Vagina (tissue), 2 donors: Measurements from ENCODE around the gene CELF6. TPM values are rescaled to one million over a fixed set of nuclear protein-coding genes. Genes with fewer than 3 reads are reported as not detected.

Experiments
- DNase-seq, 2 donors: peaks; one replicate each; pipeline ENCODE4 v3.0.0-alpha.2; 2017; ENCODE audit errors: extremely low spot score in 2 of 2
- H3K27ac ChIP-seq: fragments of 200-600 bp; sonication (generic); one replicate; pipeline ENCODE4 v1.5.1; 2019
- H3K27me3 ChIP-seq: fragments of 200-600 bp; sonication (generic); one replicate; pipeline ENCODE4 v1.5.1; 2019
- H3K36me3 ChIP-seq, 2 donors: fragments of 200-600 bp; sonication (generic); one replicate each; pipeline ENCODE4 v1.5.1; 2017 to 2019
- H3K4me1 ChIP-seq: fragments of 200-600 bp; sonication (generic); one replicate; pipeline ENCODE4 v1.5.1; 2019
- H3K4me3 ChIP-seq, 2 donors: fragments of 200-600 bp; sonication (generic); 1 replicate in 1 of 2; 2 replicates in 1 of 2; pipeline ENCODE4 v1.5.1; 2016 to 2019
- H3K9me3 ChIP-seq: fragments of 200-600 bp; sonication (generic); one replicate; pipeline ENCODE4 v1.5.1; 2019
- CTCF ChIP-seq, 3 experiments: fragments of 450-650 bp in 2 of 3; fragments of 200-600 bp in 1 of 3; sonication (generic) in 1 of 3; IDR thresholded peaks; one replicate each; pipeline ENCODE4 v1.5.1; 2017 to 2019; ENCODE audit warnings: antibody characterized with exemption in 3 of 3, mild to moderate bottlenecking in 2 of 3, moderate library complexity in 2 of 3
- POLR2A ChIP-seq, 2 donors: fragments of 450-650 bp; IDR thresholded peaks; one replicate each; pipeline ENCODE4 v1.6.1; 2017; ENCODE audit warnings: antibody characterized with exemption in 2 of 2, mild to moderate bottlenecking in 2 of 2, moderate library complexity in 2 of 2
- POLR2AphosphoS5 ChIP-seq, 2 donors: sonication (generic); formaldehyde crosslinking; IDR thresholded peaks; one replicate each; pipeline ENCODE4 v1.9.0; 2017; ENCODE audit warnings: antibody characterized with exemption in 2 of 2, mild to moderate bottlenecking in 2 of 2, low read depth in 1 of 2; ENCODE audit not compliant: insufficient read depth in 1 of 2
- intact Hi-C: fragments of 100-400 bp; cut with DNase I; formaldehyde crosslinking; loops from one replicate; pipeline ENCODE4 v1.15.1; 2023
- total RNA-seq: library from RNA; depleted of rRNA; stranded (reverse); fragments of >200 nt; gene quantifications from one replicate; pipeline ENCODE4 v1.2.3, GENCODE V29; 2016

The CELF6 gene
- total RNA-seq, 1 donor from 2014 or later = 7.1 TPM

GRCh38 chr15:72248514-72248913 lies 71.4 kb downstream of the CELF6 start:
- H3K4me1 ChIP-seq = no peaks in the 10 kb centered on the region
- intact Hi-C loops = no loop called here
- H3K36me3 ChIP-seq = peaks cover 0 to 75% of the 10 kb centered on the region in 2 donors
- TF ChIP-seq CTCF (IDR thresholded peaks at IDR 0.05) (no peak), POLR2A (IDR thresholded peaks at IDR 0.05) (no peak)
- H3K27ac ChIP-seq = no peak overlapping the region
- DNase-seq = no peak
- H3K9me3 ChIP-seq = no peaks in the 10 kb centered on the region
- no peak overlapping the region for H3K4me3 ChIP-seq
- no peaks in the 10 kb centered on the region for H3K27me3 ChIP-seq

- H3K36me3 ChIP-seq = peaks cover 0 to 47% of the 10 kb centered on the region in 2 donors
- H3K27me3 ChIP-seq = no peaks in the 10 kb centered on the region
- no peak for TF ChIP-seq POLR2A (IDR thresholded peaks at IDR 0.05)
- TF ChIP-seq CTCF (IDR thresholded peaks at IDR 0.05) = no peak
- TF ChIP-seq POLR2AphosphoS5 (IDR thresholded peaks at IDR 0.05; ENCODE audit: insufficient read depth in 1 of 2, low read depth in 1 of 2) = no peak
- H3K27ac ChIP-seq = no peak overlapping the region
- no peak overlapping the region for H3K4me3 ChIP-seq
- DNase-seq = no peak
- H3K4me1 ChIP-seq = peaks cover 3% of the 10 kb centered on the region
- intact Hi-C loops = loop anchor here (1.0 kb wide), 1 partner anchor 20 kb away; no protein-coding TSS in a partner anchor
- H3K9me3 ChIP-seq = no peaks in the 10 kb centered on the region
Measured at GRCh38 chr15:72242775-72243370, 77.1 kb downstream of the CELF6 start.

GRCh38 chr15:72239652-72240051 lies 80.3 kb downstream of the CELF6 start:
- Histone ChIP-seq H3K27ac (no peak overlapping the region), H3K27me3 (no peaks in the 10 kb centered on the region), H3K36me3 (peaks cover 0 to 36% of the 10 kb centered on the region in 2 donors), H3K4me3 (no peak overlapping the region), H3K9me3 (no peaks in the 10 kb centered on the region), H3K4me1 (peaks cover 18% of the 10 kb centered on the region)
- TF ChIP-seq CTCF (IDR thresholded peaks at IDR 0.05) = no peak
- TF ChIP-seq POLR2A (IDR thresholded peaks at IDR 0.05) = no peak
- TF ChIP-seq POLR2AphosphoS5 (IDR thresholded peaks at IDR 0.05; ENCODE audit: insufficient read depth in 1 of 2, low read depth in 1 of 2) = no peak
- DNase-seq = no peak
- intact Hi-C loops = no loop called here

GRCh38 chr15:72238586-72238985 lies 81.4 kb downstream of the CELF6 start:
- no peaks in the 10 kb centered on the region for H3K9me3 ChIP-seq
- no peak for DNase-seq
- no peaks in the 10 kb centered on the region for H3K27me3 ChIP-seq
- intact Hi-C loops = no loop called here
- peaks cover 0 to 26% of the 10 kb centered on the region in 2 donors for H3K36me3 ChIP-seq
- H3K4me1 ChIP-seq = peaks cover 18% of the 10 kb centered on the region
- no peak for TF ChIP-seq POLR2AphosphoS5 (IDR thresholded peaks at IDR 0.05; ENCODE audit: insufficient read depth in 1 of 2, low read depth in 1 of 2)
- TF ChIP-seq CTCF (IDR thresholded peaks at IDR 0.05) = no peak
- no peak for TF ChIP-seq POLR2A (IDR thresholded peaks at IDR 0.05)
- no peak overlapping the region for H3K4me3 ChIP-seq
- H3K27ac ChIP-seq = peak overlapping the region; percentile 91

- Histone ChIP-seq H3K9me3 (no peaks in the 10 kb centered on the region), H3K4me3 (no peak overlapping the region), H3K27ac (peak overlapping the region; percentile 91), H3K4me1 (peaks cover 21% of the 10 kb centered on the region), H3K27me3 (no peaks in the 10 kb centered on the region), H3K36me3 (peaks cover 0 to 21% of the 10 kb centered on the region in 2 donors)
- DNase-seq = no peak
- intact Hi-C loops = no loop called here
- TF ChIP-seq CTCF (IDR thresholded peaks at IDR 0.05) = no peak
- no peak for TF ChIP-seq POLR2AphosphoS5 (IDR thresholded peaks at IDR 0.05; ENCODE audit: insufficient read depth in 1 of 2, low read depth in 1 of 2)
- TF ChIP-seq POLR2A (IDR thresholded peaks at IDR 0.05) = no peak
Measured at GRCh38 chr15:72237853-72238224, 82.1 kb downstream of the CELF6 start.
